NT2/D1 (cell line): ENCODE results near the gene GPR63.

Experiments
- DNase-seq: peaks from one replicate; pipeline ENCODE4 v3.0.0-alpha.2; 2011; ENCODE audit warnings: low read depth, low spot score
- H3K27me3 ChIP-seq: 2 replicates; pipeline ENCODE4 v1.6.0; 2011; ENCODE audit warnings: mild to moderate bottlenecking; ENCODE audit not compliant: insufficient read length, insufficient read depth
- H3K36me3 ChIP-seq: 2 replicates; pipeline ENCODE4 v1.6.1; 2011; ENCODE audit warnings: mild to moderate bottlenecking, low read length, mixed read lengths; ENCODE audit not compliant: insufficient read depth, insufficient read length
- H3K4me1 ChIP-seq: 2 replicates; pipeline ENCODE4 v1.5.1; 2011; ENCODE audit not compliant: insufficient read depth, insufficient read length
- H3K4me3 ChIP-seq: 2 replicates; pipeline ENCODE4 v1.5.1; 2011; ENCODE audit warnings: low read depth; ENCODE audit not compliant: insufficient read length
- H3K9ac ChIP-seq: 2 replicates; pipeline ENCODE4 v1.6.0; 2011; ENCODE audit warnings: low read depth; ENCODE audit not compliant: insufficient read length
- H3K9me3 ChIP-seq: 2 replicates; pipeline ENCODE4 v1.5.1; 2011; ENCODE audit warnings: mild to moderate bottlenecking, low read length; ENCODE audit not compliant: insufficient read depth
- SUZ12 ChIP-seq: IDR thresholded peaks from 2 replicates; pipeline ENCODE4 v1.6.1; 2011; ENCODE audit not compliant: insufficient read length, insufficient read depth; ENCODE audit errors: extremely low read depth
- YY1 ChIP-seq: IDR thresholded peaks from 2 replicates; pipeline ENCODE4 v1.6.1; 2011; ENCODE audit not compliant: insufficient read length, insufficient read depth
- ZNF274 ChIP-seq: IDR thresholded peaks from 2 replicates; pipeline ENCODE4 v1.6.1; 2011; ENCODE audit warnings: mild to moderate bottlenecking, low read depth, low read length

Gene GPR63

DNA sequence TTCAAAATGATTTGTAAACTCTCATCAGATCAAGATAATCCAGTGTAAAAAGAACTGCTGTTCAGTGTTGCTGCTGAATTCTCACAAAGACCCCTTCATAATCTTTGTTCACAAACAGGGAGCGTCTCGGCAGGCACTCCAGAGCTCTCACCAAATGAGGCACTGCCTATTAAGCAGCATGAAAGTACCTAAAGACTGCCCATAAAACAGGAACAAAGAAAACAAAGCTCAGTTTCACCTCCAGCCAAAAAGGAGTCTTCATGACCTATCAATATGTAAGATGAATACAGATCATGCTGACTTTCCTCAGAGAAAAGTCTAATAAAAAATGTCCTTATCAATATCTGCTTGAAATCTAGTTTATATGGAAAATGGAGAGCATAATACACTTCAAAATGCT lies 41.8 kb downstream of the GPR63 start:
- H3K4me1 ChIP-seq, result no peaks in the 10 kb centered on the region
- H3K9ac ChIP-seq, result no peak overlapping the region
- no peak for TF ChIP-seq YY1
- no peak for TF ChIP-seq SUZ12
- no peak for TF ChIP-seq ZNF274
- peaks cover 16% of the 10 kb centered on the region for H3K36me3 ChIP-seq
- no peaks in the 10 kb centered on the region for H3K27me3 ChIP-seq
- no peak for DNase-seq
- H3K4me3 ChIP-seq, result no peak overlapping the region
- H3K9me3 ChIP-seq, result no peaks in the 10 kb centered on the region

DNA sequence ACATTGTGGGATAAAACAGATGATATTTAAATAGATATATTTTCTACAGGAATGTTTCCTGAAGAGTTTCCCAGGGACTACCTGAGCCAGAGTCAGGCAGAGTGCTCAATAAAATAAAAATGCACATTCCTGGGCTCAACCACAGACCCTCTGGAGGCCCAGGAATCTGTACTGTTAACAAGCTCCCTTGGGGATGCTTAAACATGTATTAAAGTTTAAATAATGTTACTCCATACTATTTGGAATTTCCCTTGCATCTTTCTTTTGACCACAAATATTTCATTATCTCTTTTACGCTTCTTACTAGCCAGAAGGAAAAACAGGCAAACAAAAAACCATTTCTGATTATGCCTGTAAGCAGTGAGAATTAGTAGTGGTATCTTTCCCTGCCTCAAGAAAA lies 42.3 kb downstream of the GPR63 start:
- no peak for DNase-seq
- no peak for TF ChIP-seq ZNF274
- TF ChIP-seq SUZ12, result no peak
- TF ChIP-seq YY1, result no peak
- Histone ChIP-seq H3K9ac (no peak overlapping the region), H3K4me3 (no peak overlapping the region), H3K36me3 (peaks cover 16% of the 10 kb centered on the region), H3K4me1 (no peaks in the 10 kb centered on the region), H3K27me3 (no peaks in the 10 kb centered on the region), H3K9me3 (no peaks in the 10 kb centered on the region)

- no peaks in the 10 kb centered on the region for H3K4me1 ChIP-seq
- no peak for TF ChIP-seq ZNF274
- TF ChIP-seq YY1, result no peak
- TF ChIP-seq SUZ12, result no peak
- H3K36me3 ChIP-seq, result peaks cover 3% of the 10 kb centered on the region
These were observed 44.6 kb downstream of the GPR63 start for GRCh38 chr6:96792561-96793190.

DNA sequence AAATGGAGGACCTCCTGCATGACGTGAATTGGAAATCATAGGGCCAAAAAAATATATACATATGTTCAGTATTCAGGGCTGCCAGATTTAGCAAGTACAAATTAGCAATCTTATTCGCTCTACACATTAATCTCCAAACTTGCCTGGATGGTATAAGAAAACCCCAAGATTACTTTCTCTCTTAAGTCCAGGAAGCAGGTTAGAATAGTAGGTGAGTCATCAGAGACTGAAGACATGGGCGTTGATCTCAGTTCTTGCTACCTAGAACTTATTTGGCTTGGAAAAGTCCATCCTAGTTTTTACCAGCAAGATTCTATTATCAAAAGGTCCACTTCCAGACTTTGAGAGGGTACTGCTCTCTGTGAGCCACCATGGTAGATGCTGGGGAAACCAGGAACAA lies 47.4 kb downstream of the GPR63 start:
- H3K36me3 ChIP-seq, result no peaks in the 10 kb centered on the region
- no peak overlapping the region for H3K9ac ChIP-seq
- H3K27me3 ChIP-seq, result no peaks in the 10 kb centered on the region
- no peak overlapping the region for H3K4me3 ChIP-seq
- no peak for DNase-seq
- no peaks in the 10 kb centered on the region for H3K9me3 ChIP-seq
- TF ChIP-seq ZNF274, result no peak
- no peak for TF ChIP-seq SUZ12
- no peak for TF ChIP-seq YY1
- H3K4me1 ChIP-seq, result no peaks in the 10 kb centered on the region

More at GRCh38 chr6:96792561-96793190, 44.6 kb downstream of the GPR63 start:
- no peak for DNase-seq
- H3K9me3 ChIP-seq, result no peaks in the 10 kb centered on the region
- H3K27me3 ChIP-seq, result no peaks in the 10 kb centered on the region
- no peak overlapping the region for H3K4me3 ChIP-seq
- H3K9ac ChIP-seq, result no peak overlapping the region

DNA sequence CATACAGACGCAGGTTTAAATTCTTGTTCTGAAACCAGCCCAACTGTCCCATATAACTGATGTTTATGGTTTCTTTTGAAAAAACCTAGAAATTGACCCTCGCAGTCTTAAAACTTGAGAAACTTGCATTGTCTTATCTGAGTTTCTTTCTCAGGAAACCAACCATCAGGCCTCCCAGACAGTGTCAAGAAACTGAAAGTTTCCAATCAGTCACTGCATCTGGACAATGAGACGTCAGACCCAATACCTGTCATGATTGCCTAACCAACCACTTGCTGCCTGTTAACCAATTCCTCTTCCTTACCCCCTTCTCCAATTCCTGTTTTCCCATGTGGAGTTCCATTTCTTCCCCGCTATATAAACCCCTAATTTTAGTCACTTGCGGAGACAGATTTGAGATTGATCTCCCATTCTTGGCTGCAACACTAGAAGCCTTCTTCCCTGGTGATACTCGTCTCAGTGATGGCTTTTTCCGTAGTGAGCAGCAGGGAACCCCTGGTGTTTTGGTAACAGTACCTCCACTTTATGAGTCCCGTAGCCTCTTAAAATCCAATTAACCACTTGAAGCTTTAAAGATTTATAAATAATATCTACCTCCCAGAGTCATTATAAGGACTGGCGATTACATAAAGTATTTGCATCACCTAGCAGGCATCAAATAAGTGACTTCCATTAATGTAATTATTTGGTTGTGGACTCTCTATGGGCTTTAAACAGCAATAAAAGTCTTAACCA lies 49.3 kb downstream of the GPR63 start:
- Histone ChIP-seq H3K4me3 (no peak overlapping the region), H3K9ac (no peak overlapping the region), H3K36me3 (no peaks in the 10 kb centered on the region), H3K27me3 (no peaks in the 10 kb centered on the region), H3K4me1 (no peaks in the 10 kb centered on the region), H3K9me3 (no peaks in the 10 kb centered on the region)
- TF ChIP-seq ZNF274 (no peak), SUZ12 (no peak), YY1 (no peak)
- DNase-seq, result no peak

DNA sequence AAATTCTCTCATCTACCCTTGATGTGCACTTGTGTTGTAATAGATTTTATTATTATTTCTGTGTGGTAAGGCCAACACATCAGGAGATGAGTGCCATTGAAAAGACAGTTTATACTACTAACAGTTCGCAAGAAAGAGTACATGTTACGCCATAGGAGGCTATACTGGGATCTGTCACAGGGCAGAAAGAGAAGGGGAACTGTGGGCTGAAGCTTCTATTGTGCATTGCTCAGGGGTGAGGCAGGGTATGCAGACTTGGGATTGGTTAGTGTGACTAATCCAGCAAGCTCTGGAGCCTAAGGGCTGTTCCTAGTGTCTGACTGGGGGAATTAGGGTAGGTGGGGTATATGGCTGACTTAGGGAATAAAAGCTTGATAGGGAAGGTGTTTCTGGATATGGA lies 50.9 kb downstream of the GPR63 start:
- TF ChIP-seq SUZ12 (no peak), ZNF274 (no peak), YY1 (no peak)
- DNase-seq, result no peak
- H3K9me3 ChIP-seq, result no peaks in the 10 kb centered on the region
- H3K27me3 ChIP-seq, result no peaks in the 10 kb centered on the region
- no peak overlapping the region for H3K4me3 ChIP-seq
- H3K9ac ChIP-seq, result no peak overlapping the region
- no peaks in the 10 kb centered on the region for H3K36me3 ChIP-seq
- no peaks in the 10 kb centered on the region for H3K4me1 ChIP-seq

DNA sequence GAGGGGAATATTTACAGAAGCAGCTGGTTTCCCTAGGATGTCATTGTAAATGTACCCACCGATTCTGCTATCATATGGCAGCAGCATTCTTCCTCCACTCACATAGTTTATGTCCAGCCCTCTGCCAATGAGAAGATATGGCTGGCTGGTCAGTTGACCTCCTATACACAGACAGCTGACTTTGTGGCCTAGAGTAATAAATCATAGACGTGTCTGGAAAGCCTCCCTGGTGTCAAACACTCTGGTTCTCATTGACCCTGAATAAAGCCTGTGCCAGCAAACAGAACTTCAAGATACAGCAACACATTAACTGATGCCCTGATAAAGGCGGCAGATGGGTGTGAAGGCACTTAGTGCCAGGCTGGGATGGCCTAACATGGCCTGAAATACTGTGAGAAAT lies 52.6 kb downstream of the GPR63 start:
- H3K4me3 ChIP-seq, result no peak overlapping the region
- TF ChIP-seq ZNF274, result no peak
- TF ChIP-seq YY1, result no peak
- no peak for TF ChIP-seq SUZ12
- H3K27me3 ChIP-seq, result no peaks in the 10 kb centered on the region
- no peaks in the 10 kb centered on the region for H3K4me1 ChIP-seq
- H3K36me3 ChIP-seq, result no peaks in the 10 kb centered on the region
- H3K9ac ChIP-seq, result no peak overlapping the region
- H3K9me3 ChIP-seq, result no peaks in the 10 kb centered on the region
- no peak for DNase-seq
